Spleen (tissue), 11 donors: ENCODE results near the gene FUT4. TPM values are rescaled to one million over a fixed set of nuclear protein-coding genes. Genes with fewer than 3 reads are reported as not detected.

Experiments
- DNase-seq: peaks from one replicate; pipeline ENCODE4 v3.0.0-alpha.2; 2020
- H3K27ac ChIP-seq, 8 donors: fragments of 200-600 bp; sonication (generic) in 7 of 8; 1 replicate in 4 of 8; 2 replicates in 4 of 8; pipeline versions ENCODE4 v1.5.0 to v1.8.0; 2016 to 2021; ENCODE audit warnings: inconsistent platforms in 4 of 8, mild to moderate bottlenecking in 4 of 8, moderate library complexity in 1 of 8
- H3K27me3 ChIP-seq, 7 donors: fragments of 200-600 bp; sonication (generic) in 6 of 7; replicated peaks in 1 of 7; 1 replicate in 4 of 7; 2 replicates in 3 of 7; pipeline versions ENCODE4 v1.5.0 to v1.8.0; 2016 to 2021; ENCODE audit warnings: inconsistent platforms in 3 of 7, mild to moderate bottlenecking in 1 of 7
- H3K36me3 ChIP-seq, 6 donors: fragments of 200-600 bp; sonication (generic) in 5 of 6; 1 replicate in 4 of 6; 2 replicates in 2 of 6; pipeline versions ENCODE4 v1.5.0 to v1.8.0; 2016 to 2021; ENCODE audit warnings: inconsistent platforms in 2 of 6
- H3K4me1 ChIP-seq, 6 donors: fragments of 200-600 bp; sonication (generic) in 5 of 6; 1 replicate in 3 of 6; 2 replicates in 3 of 6; pipeline versions ENCODE4 v1.5.0 to v1.8.0; 2016 to 2021; ENCODE audit warnings: inconsistent platforms in 3 of 6
- H3K4me3 ChIP-seq, 8 donors: fragments of 200-600 bp; sonication (generic) in 7 of 8; 1 replicate in 4 of 8; 2 replicates in 4 of 8; pipeline versions ENCODE4 v1.5.0 to v1.8.0; 2016 to 2021; ENCODE audit warnings: inconsistent platforms in 4 of 8, mild to moderate bottlenecking in 4 of 8, moderate library complexity in 2 of 8
- H3K9me3 ChIP-seq, 8 donors: fragments of 200-600 bp; sonication (generic) in 7 of 8; 1 replicate in 4 of 8; 2 replicates in 4 of 8; pipeline versions ENCODE4 v1.5.0 to v1.8.0; 2016 to 2021; ENCODE audit warnings: inconsistent platforms in 4 of 8
- POLR2A ChIP-seq, 3 donors: fragments of 450-650 bp; IDR thresholded peaks; one replicate each; pipeline ENCODE4 v1.5.1; 2017; ENCODE audit warnings: antibody characterized with exemption in 3 of 3, mild to moderate bottlenecking in 1 of 3
- POLR2AphosphoS5 ChIP-seq, 3 donors: sonication (generic); formaldehyde crosslinking; IDR thresholded peaks; one replicate each; pipeline ENCODE4 v1.5.1; 2017; ENCODE audit warnings: antibody characterized with exemption in 3 of 3
- WGBS, 5 donors: extraction: QIAGEN DNeasy Blood & Tissue Kit in 3 of 5; methylation state at CpG; one replicate each; pipeline versions ENCODE4 v1.1.5 to v1.1.7; 2013 to 2018; 5-methylcytosine and 5-hydroxymethylcytosine counted together
- intact Hi-C: fragments of 100-400 bp; cut with DNase I; formaldehyde crosslinking; loops from one replicate; pipeline ENCODE4 v1.15.0; 2023; ENCODE audit warnings: low total_unique reads
- polyA plus RNA-seq, 3 donors: library from polyadenylated mRNA; stranded (reverse); fragments of 200-250 nt; gene quantifications; one replicate each; pipeline ENCODE4 v1.2.1, GENCODE V29; 2013
- total RNA-seq, 7 donors: library from RNA; depleted of rRNA in 3 of 7; stranded (reverse); fragments of >200 nt in 3 of 7; fragmentation: NEBNext Ultra II Directional in 4 of 7; extraction: Animal tissue kit (Norgen Biotek cat#: 25700) in 4 of 7; gene quantifications; one replicate each; pipeline versions ENCODE4 v1.1.0 to v1.2.1, GENCODE V29; 2016 to 2021
- TF ChIP-seq, protein P1 (sequence below), 11 experiments: fragments of 200-600 bp in 7 of 11; fragments of 450-650 bp in 4 of 11; sonication (generic) in 4 of 11; IDR thresholded peaks in 8 of 11; conservative IDR thresholded peaks in 3 of 11; 1 replicate in 7 of 11; 2 replicates in 4 of 11; pipeline versions ENCODE4 v1.4.0 to v1.8.0; 2016 to 2021; ENCODE audit warnings: antibody characterized with exemption in 11 of 11, inconsistent platforms in 4 of 11, mild to moderate bottlenecking in 1 of 11
- donor health status: healthy with polysubstance abuse.
- donor health status: DM: no; HTN: no; CAD: no; lungs with moderate emphysema.
- donor health status: DM: no; HTN: no; CAD: no.
- donor health status: Bipolar disorder and iron deficiency.
- donor health status: healthy.
- donor health status: DM: no; HTN: no; CAD: no.
- donor health status: DM: yes; HTN: yes; CAD: no.

The FUT4 gene
- total and polyA plus RNA-seq, 10 donors: 1.6 to 12.8 (median 9.8) TPM

DNA sequence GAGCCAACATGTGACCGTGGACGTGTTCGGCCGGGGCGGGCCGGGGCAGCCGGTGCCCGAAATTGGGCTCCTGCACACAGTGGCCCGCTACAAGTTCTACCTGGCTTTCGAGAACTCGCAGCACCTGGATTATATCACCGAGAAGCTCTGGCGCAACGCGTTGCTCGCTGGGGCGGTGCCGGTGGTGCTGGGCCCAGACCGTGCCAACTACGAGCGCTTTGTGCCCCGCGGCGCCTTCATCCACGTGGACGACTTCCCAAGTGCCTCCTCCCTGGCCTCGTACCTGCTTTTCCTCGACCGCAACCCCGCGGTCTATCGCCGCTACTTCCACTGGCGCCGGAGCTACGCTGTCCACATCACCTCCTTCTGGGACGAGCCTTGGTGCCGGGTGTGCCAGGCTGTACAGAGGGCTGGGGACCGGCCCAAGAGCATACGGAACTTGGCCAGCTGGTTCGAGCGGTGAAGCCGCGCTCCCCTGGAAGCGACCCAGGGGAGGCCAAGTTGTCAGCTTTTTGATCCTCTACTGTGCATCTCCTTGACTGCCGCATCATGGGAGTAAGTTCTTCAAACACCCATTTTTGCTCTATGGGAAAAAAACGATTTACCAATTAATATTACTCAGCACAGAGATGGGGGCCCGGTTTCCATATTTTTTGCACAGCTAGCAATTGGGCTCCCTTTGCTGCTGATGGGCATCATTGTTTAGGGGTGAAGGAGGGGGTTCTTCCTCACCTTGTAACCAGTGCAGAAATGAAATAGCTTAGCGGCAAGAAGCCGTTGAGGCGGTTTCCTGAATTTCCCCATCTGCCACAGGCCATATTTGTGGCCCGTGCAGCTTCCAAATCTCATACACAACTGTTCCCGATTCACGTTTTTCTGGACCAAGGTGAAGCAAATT, 1.8 kb downstream of the FUT4 start:
- Histone ChIP-seq H3K27me3 (no peaks in the 10 kb centered on the region), H3K36me3 (no peaks in the 10 kb centered on the region), H3K27ac (peak overlapping the region in 6 of 8 donors; percentile 87 to 99 (median 94)), H3K4me3 (peak overlapping the region; percentile 57 to 93 (median 72)), H3K4me1 (peaks cover 21 to 76% (median 62%) of the 10 kb centered on the region in 6 donors), H3K9me3 (no peaks in the 10 kb centered on the region)
- intact Hi-C loops: no loop called here
- DNase-seq: peak; percentile 86
- 41 to 66% (median 60%) methylated on average over 39 to 54 of the region's 54 CpGs for WGBS, 5 donors
- TF ChIP-seq POLR2AphosphoS5 (IDR thresholded peaks at IDR 0.05) (peak in 1 of 3 donors; percentile 38), POLR2A (IDR thresholded peaks at IDR 0.05) (no peak)

DNA sequence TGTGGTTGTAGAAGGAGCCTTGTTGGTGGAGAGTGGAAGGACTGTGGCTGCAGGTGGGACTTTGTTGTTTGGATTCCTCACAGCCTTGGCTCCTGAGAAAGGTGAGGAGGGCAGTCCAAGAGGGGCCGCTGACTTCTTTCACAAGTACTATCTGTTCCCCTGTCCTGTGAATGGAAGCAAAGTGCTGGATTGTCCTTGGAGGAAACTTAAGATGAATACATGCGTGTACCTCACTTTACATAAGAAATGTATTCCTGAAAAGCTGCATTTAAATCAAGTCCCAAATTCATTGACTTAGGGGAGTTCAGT, 2.4 kb downstream of the FUT4 start:
- intact Hi-C loops: no loop called here
- TF ChIP-seq, protein P1, sequence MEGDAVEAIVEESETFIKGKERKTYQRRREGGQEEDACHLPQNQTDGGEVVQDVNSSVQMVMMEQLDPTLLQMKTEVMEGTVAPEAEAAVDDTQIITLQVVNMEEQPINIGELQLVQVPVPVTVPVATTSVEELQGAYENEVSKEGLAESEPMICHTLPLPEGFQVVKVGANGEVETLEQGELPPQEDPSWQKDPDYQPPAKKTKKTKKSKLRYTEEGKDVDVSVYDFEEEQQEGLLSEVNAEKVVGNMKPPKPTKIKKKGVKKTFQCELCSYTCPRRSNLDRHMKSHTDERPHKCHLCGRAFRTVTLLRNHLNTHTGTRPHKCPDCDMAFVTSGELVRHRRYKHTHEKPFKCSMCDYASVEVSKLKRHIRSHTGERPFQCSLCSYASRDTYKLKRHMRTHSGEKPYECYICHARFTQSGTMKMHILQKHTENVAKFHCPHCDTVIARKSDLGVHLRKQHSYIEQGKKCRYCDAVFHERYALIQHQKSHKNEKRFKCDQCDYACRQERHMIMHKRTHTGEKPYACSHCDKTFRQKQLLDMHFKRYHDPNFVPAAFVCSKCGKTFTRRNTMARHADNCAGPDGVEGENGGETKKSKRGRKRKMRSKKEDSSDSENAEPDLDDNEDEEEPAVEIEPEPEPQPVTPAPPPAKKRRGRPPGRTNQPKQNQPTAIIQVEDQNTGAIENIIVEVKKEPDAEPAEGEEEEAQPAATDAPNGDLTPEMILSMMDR (IDR thresholded peaks at IDR 0.05 in 8 of 11, conservative IDR thresholded peaks at IDR 0.05 in 3 of 11): no peak
- TF ChIP-seq POLR2AphosphoS5 (IDR thresholded peaks at IDR 0.05): no peak
- no peak for DNase-seq
- Histone ChIP-seq H3K4me1 (peaks cover 21 to 82% (median 63%) of the 10 kb centered on the region in 6 donors), H3K4me3 (peak overlapping the region in 6 of 8 donors; percentile 57 to 93 (median 72)), H3K9me3 (no peaks in the 10 kb centered on the region), H3K36me3 (no peaks in the 10 kb centered on the region), H3K27me3 (no peaks in the 10 kb centered on the region), H3K27ac (peak overlapping the region in 5 of 8 donors; percentile 92 to 99 (median 94))
- 55 to 85% (median 69%) methylated on average over 2 of the region's 2 CpGs for WGBS, 5 donors

DNA sequence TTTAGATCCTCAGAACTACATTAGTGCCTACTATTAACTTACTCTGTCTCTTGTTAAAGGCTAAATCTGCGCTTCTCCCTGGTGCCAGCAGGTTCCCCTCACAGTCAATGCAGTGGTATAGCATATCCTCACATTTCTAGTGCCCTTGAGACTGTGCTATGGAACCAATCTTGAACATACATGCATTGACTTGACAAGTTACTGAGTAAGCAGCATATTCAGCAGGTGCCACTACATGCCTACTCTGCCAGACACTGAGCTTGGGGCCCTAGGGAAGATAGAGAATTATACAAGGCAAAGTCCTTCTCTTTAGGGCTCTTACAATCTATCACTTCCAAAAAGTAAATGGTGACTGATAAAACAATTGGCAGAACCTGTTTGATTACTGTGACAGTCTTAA, 3.2 kb downstream of the FUT4 start:
- H3K36me3 ChIP-seq: no peaks in the 10 kb centered on the region
- DNase-seq: no peak
- H3K27me3 ChIP-seq: no peaks in the 10 kb centered on the region
- H3K4me3 ChIP-seq: peak overlapping the region in 4 of 8 donors; percentile 63 to 93 (median 72)
- H3K27ac ChIP-seq: peak overlapping the region in 3 of 8 donors; percentile 20 to 99 (median 94)
- TF ChIP-seq POLR2A (IDR thresholded peaks at IDR 0.05): no peak
- TF ChIP-seq POLR2AphosphoS5 (IDR thresholded peaks at IDR 0.05): no peak
- TF ChIP-seq, protein P1 (IDR thresholded peaks at IDR 0.05 in 8 of 11, conservative IDR thresholded peaks at IDR 0.05 in 3 of 11): no peak
- intact Hi-C loops: no loop called here
- WGBS, 5 donors: 64 to 91% (median 81%) methylated on average over 1 of the region's 1 CpG
- no peaks in the 10 kb centered on the region for H3K9me3 ChIP-seq
- H3K4me1 ChIP-seq: peaks cover 21 to 90% (median 63%) of the 10 kb centered on the region in 6 donors

DNA sequence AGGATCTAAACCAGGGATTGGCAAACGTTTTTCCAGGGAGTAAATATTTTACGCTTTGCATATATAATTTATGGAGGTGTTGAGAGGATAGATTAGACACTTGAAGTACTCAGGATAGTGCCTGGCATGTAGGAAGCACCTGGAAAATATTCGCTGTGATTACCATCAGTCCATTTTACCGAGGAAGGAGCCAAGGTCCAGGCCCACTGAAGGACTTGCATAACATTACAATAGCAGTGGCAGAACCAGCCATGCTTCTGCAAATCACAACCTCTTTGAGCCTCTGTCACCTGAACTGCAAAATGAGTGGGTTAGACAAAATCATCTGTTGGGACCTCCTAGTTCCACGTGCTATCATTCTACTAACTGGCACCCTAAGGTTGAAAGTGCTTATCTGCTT, 5.4 kb downstream of the FUT4 start:
- Histone ChIP-seq H3K4me3 (no peak overlapping the region), H3K27me3 (no peaks in the 10 kb centered on the region), H3K27ac (peak overlapping the region in 2 of 8 donors; percentile 29 to 39), H3K9me3 (no peaks in the 10 kb centered on the region), H3K36me3 (no peaks in the 10 kb centered on the region), H3K4me1 (peaks cover 14 to 78% (median 55%) of the 10 kb centered on the region in 6 donors)
- 37 to 61% (median 40%) methylated on average over 5 of the region's 5 CpGs for WGBS, 5 donors
- no peak for DNase-seq
- TF ChIP-seq POLR2AphosphoS5 (IDR thresholded peaks at IDR 0.05) (no peak), POLR2A (IDR thresholded peaks at IDR 0.05) (no peak)
- TF ChIP-seq, protein P1 (IDR thresholded peaks at IDR 0.05 in 8 of 11, conservative IDR thresholded peaks at IDR 0.05 in 3 of 11): no peak
- intact Hi-C loops: no loop called here
